HG03108 (cell line): ENCODE results near the gene FBLN1.
"Not testable (repeated sequence)": the region's sequence is repeated elsewhere in the genome, so short reads cannot be mapped to it uniquely, and the experiment has no call there.

Source experiments
- ATAC-seq: cut with Tn5 transposase; IDR thresholded peaks from one replicate; pipeline ENCODE4 v1.9.1; 2021; ENCODE audit warnings: moderate library complexity; ENCODE audit not compliant: unreplicated experiment

Gene FBLN1

GRCh38 chr22:45599836-45600577 lies 97.3 kb downstream of the FBLN1 start:
- ATAC-seq, result no peak

DNA sequence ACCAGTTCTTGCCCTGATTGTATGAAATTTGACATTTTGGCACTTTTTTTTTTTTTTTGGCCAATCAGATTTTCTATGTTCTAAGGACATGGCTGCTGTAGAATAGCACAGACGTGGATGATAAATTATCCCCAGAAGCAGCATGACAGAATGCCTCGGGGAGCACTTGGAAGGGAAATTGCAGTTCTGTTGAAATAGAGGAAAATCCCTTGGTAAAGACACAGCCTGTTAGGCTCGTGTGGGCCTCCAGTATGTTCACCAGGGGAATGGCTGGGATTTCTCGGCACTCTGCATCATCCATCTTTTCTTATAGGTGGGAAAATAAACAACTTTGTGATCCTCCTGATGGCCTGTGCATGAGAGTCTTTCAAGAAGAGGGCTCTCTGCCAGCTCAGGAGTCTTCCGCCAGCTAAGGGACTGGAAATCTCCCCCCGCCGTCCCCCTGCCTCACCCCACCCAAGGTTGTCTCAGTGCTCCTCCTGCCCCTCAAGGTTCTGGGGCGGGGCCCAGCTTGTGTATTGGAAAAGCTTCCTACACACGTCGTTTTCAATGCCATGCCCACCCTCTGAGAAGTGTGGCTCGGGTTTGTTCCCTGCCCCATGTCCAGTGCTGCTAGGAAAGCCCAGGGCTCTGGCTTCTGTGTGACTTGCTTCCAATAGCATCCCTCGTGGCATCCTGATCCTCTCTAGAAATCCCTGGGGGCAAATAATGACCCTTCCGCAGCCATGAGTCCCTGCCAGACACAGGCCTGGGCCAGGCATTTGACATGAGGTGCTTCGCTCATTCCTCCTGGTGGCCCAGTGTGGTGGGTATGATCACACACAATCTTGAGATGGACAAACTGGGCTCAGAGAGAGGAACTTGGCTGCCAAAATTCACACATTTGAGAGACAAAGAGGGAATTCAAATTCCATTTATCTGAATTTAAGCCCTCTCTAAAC lies 98.4 kb downstream of the FBLN1 start:
- no peak for ATAC-seq

DNA sequence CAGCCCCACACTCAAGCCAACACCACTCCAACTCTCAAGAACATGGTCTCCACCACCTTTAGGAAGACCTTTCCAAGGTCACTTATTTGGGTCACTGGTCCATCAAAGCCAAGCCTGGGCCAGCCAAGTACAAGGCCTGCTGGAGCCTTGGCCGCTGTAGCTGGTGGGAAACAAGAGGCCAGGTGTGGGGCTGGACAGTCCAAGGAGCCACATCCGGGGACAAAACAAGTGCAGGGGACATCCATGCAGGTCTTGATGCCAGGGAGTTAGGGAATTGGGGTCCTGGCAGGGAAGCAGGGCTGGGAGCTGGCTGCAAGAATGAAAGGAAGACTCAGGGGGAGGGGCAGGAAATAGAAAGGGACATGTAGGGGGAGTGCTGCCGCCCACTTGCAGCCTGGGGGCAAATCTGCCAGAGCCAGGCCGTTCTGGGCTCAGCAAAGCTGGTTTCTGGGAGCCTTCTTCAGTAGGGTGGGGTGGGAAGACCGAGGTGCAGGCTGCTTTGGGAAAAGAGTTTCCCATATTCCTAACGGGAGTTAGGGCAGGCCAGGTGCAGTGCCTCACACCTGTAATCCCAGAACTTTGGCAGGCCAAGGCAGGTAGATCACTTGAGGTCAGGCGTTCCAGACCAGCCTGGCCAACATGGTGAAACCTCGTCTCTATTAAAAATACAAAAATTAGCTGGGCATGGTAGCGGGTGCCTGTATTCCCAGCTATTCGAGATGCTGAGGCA lies 99.5 kb downstream of the FBLN1 start:
- no peak for ATAC-seq

GRCh38 chr22:45602824-45603595 lies 100.3 kb downstream of the FBLN1 start:
- ATAC-seq, result no peak

DNA sequence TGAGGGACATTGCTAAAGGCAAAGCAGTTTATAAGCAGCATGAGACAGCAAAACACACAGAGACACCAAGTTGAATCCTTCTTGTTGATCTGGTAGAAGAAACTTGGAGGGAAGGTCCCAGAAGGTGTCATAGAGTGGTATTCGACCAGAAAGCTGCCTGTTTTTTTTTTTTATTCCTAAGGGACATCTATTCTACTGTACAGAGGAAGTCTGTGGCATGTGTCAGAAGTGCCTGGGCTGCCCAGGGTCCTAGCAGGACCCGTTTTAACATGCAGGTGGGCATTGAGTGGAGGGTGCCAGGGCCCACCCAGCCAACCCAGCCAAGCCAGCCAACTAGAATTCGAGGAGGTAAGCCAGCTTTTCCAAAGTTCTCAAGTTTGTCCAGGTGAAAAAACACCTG lies 100.9 kb downstream of the FBLN1 start:
- ATAC-seq, result no peak

GRCh38 chr22:45608045-45608444 lies 105.4 kb downstream of the FBLN1 start:
- not testable (repeated sequence) for ATAC-seq

DNA sequence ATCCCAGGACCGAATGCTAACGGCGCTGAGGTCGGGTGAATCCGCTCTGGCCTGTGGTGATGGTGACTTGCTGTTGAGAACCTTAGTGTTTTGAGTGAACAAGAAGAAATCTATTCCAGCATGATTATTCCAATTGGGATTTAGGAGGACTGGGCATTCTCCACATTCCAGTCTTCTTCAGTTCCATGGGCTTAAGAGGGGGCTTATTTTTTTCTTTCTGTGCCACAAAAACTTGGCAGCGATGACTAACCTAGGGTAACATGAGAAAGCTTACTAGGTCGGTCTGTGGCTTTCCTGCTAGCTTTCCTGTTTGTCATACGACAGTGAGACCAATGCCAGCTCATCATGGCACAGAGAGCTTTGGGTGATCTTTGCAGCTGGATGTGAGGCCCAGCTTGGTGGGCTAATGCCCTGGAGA lies 106.1 kb downstream of the FBLN1 start:
- no peak for ATAC-seq

GRCh38 chr22:45612451-45612901 lies 109.8 kb downstream of the FBLN1 start:
- no peak for ATAC-seq

DNA sequence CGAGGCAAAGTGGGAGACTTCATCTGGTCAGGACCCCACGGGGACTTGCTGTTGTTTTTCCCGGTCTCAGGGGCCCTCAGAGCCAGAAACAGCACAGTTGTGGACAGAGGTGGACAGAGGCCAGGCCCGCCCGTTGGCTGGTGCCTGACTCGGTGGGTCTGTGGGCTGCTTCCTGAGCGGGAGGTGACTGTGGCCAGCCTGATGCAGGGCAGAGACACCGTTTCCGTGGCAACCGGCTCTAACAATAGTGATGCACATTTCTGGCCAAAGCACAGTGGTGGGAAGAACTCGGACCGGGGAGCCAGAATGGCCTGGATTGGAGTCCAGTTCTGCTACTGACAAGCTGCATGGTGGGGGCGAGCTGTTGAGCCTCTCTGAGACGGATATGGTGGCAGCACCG lies 110.3 kb downstream of the FBLN1 start:
- no peak for ATAC-seq

DNA sequence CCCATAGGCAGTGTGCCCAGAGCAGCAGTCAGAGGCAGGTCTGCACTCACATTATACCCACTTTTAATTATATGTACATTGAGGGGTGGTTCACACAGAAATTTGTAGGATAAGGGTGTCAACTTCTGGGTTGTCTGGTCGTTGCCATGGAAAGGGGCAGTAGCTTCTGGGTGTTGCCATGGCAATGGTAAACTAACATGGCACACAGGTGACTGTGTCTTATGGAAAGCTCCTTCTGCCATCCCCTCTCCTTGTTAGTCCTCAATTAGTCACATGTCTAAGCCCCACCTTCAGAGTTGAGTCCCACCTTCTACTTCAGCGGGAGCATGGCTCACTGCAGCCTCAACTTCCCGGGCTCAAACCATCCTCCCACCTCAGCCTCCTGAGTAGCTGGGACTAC lies 112.7 kb downstream of the FBLN1 start:
- no peak for ATAC-seq

DNA sequence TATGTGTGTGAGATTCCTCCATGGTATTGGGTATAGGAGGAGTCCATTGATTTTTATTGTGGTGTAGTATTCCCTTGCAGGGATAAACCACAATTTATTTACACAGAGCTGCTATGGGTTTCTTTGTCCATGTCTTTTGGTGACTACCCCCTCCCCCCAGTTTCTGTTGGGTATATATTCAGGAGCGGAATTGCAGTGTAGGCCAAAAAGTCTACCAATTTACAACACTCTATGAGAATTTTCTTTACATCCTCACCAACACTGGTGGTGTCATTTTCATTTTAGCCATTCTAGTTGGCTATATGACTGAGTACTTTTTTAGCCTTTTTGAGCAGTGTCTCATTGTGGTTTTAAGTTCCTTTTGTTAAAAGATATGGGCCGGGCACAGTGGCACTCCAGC lies 113.7 kb downstream of the FBLN1 start:
- ATAC-seq, result no peak

DNA sequence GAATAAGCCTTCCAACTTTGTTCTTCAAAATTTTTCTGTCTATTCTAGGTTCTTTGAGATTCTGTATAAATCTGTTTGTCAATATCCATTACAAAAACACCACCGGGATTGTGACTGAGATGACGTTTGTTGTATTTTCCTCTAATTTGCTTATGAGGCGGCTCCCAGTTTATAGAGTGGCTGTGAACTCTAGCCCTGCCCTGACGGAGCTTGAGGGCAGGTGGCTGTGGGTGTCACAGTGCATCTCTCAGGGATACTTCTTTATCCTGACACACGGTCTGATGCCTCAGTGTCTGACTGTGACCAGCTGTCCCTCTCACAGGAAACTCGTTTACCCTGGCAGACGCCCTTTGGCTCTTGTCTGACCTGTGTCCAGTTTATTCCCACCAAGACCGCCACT lies 115.3 kb downstream of the FBLN1 start:
- ATAC-seq, result no peak

- ATAC-seq, result no peak
Observed at GRCh38 chr22:45620706-45621105, 118.0 kb downstream of the FBLN1 start.

DNA sequence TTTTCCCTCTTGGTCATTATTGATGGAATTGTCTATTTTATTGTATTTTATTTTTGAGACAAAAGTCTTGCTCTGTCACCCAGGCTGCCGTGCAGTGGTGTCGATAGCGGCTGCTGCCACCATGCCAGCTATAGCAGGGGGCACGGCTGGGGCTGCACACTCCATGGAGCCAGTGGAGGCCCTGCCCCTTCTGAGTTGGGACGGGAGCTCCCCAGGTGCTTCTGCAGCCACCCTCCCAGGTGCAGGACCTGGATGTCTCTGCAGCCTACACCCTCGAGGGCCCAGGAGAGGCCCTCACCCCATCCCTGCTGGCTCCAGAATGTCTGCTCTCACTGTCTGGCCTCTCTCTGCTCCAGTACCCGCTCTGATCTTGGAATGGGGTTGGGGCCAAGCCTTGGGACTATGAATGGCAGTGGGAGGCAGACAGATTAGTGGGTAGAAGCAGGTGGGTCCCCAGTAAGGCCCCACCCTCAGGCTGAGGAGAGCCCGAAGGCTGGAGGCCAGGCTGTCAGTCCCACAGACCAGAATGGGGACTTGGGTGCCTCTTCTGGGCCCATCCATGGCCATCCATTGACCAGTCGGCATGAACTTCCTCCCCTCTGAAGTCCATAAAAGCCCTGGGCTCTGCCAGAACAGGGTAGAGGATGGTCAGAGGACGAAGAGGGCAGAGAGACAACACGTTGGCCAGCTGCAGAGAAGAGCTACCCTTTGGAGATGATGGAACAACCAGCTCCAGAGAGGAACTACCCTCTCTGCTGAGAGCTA lies 119.3 kb downstream of the FBLN1 start:
- no peak for ATAC-seq

DNA sequence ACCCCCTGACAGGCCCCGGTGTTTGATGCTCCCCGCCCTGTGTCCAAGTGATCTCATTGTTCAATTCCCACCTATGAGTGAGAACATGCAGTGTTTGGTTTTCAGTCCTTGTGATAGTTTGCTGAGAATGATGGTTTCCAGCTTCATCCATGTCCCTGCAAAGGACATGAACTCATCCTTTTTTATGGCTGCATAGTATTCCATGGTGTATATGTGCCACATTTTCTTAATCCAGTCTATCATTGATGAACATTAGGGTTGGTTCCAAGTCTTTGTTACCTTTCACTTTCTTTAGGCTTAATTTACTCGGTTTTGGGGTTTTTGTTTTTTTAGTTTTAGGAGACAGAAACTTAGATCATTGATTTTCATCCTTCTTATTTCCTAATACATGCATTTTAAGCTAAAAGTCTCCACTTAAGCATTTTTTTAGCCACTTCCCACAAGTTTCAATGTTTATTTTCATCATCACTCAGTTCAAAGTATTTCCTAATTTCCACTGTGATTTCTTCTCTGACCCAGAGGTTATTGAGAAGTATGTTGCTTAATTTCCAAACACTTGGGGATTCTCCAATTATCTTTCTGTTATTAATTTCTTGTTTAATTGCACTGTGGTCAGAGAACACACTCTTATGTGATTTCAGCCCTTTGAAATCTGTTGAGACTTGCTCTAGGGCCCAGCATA lies 120.9 kb downstream of the FBLN1 start:
- not testable (repeated sequence) for ATAC-seq

DNA sequence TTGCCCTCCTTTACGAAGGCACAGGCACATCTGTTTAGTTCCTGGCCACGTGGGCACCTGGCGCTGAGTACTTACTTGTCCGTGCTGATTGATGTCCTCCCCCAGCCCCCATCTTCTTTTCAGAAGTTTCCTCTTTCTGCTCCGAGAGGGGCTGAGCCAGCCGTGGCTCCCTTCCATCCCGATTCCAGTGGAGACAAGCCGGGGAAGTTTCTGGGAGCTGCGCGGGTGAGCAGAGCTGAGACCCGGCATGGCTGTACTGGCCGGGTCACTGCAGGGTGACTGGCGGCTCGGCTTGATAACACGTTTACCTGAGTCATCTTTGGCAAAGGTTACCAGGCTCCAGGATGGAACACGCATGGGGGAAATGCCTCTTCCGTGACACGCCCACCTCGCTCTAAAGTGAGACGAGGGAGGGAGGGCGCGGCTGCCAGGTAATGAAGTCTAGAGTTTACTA lies 123.5 kb downstream of the FBLN1 start:
- no peak for ATAC-seq

DNA sequence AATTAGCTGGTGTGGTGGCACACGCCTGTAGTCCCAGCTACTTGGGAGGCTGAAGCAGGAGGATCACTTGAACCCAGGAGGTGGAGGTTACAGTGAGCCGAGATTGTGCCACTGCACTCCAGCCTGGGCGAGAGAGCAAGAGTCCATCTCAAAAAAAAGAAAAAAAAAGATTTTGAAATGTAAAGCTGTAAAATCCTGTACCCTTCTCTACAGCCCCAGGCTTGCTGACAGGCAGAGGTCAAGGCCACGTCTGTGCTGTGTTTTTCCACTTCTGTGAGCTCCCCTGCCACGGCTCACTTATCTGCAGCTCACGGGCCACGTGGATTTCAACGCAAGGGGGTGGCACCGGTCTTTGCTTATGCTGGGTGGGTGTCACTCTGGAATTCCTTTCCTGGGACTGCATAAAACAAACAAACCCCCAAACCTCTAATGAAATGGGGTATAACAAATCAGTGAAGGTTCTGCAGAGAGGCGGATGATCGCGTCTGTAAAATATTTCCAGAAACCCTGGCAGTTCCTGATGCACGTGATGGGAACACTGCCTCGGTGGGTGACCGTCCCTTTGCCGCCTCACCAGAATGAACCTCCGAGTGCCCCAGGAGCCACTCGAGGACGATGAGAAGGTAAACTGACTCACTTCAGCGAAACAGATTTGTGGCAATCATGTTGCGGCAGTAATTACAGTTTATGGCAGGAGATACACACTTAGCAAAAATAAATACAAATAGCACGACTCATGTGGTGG lies 125.0 kb downstream of the FBLN1 start:
- ATAC-seq, result no peak

DNA sequence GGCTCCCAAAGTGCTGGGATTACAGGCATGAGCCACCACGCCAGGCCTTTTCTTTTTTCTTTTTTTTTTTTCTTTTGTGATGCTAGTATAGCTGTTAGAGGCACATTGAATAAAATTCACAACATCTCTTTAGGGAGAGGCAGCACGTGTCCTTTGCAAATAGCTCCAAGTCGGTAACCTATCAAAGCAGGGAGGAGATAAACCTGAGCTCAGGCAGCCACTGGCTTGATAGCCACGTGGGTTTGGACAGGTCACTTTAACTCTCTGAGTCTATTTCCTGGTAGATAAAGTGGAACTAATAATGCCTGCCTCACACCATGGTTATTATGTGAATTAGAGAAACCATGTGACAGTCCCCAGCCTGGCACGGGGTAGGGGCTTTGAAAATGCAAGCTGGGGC lies 125.8 kb downstream of the FBLN1 start:
- ATAC-seq, result no peak
